Astrocyte (in vitro differentiated cells and primary cell): ENCODE results near the gene S100B. TPM values are rescaled to one million over a fixed set of nuclear protein-coding genes. Genes with fewer than 3 reads are reported as not detected.

ENCODE experiments used
- DNase-seq: peaks from one replicate; pipeline ENCODE4 v3.0.0-alpha.2; 2010; ENCODE audit warnings: low read depth
- FAIRE-seq: peaks from 2 replicates; lab custom pipeline; 2011; peaks lifted over from hg19 to GRCh38; lab: Jason Lieb, UNC
- H2AFZ ChIP-seq: 2 replicates; pipeline ENCODE4 v1.6.0; 2012; ENCODE audit warnings: low read depth, low read length, inconsistent platforms
- H3K27ac ChIP-seq: 2 replicates; pipeline ENCODE4 v1.5.1; 2011; ENCODE audit warnings: low read depth, low read length, inconsistent platforms
- H3K27me3 ChIP-seq: 2 replicates; pipeline ENCODE4 v1.6.0; 2011; ENCODE audit warnings: low read length, inconsistent platforms; ENCODE audit not compliant: insufficient read depth
- H3K36me3 ChIP-seq: 2 replicates; pipeline ENCODE4 v1.5.1; 2011; ENCODE audit warnings: low read length, inconsistent platforms; ENCODE audit not compliant: insufficient read depth
- H3K4me1 ChIP-seq: 2 replicates; pipeline ENCODE4 v1.5.1; 2011; ENCODE audit warnings: low read length, inconsistent platforms; ENCODE audit not compliant: insufficient read depth
- H3K4me2 ChIP-seq: 2 replicates; pipeline ENCODE4 v1.6.0; 2012; ENCODE audit warnings: low read length, inconsistent platforms
- H3K4me3 ChIP-seq: 2 replicates; pipeline ENCODE4 v1.5.1; 2011; ENCODE audit warnings: low read depth, mild to moderate bottlenecking, low read length, inconsistent platforms; ENCODE audit not compliant: insufficient read depth
- H3K79me2 ChIP-seq: 2 replicates; pipeline ENCODE4 v1.6.0; 2012; ENCODE audit warnings: mild to moderate bottlenecking, low read length, inconsistent platforms; ENCODE audit not compliant: insufficient read depth
- H3K9ac ChIP-seq: 2 replicates; pipeline ENCODE4 v1.6.0; 2012; ENCODE audit warnings: mild to moderate bottlenecking, low read length, inconsistent platforms
- H3K9me3 ChIP-seq: 2 replicates; pipeline ENCODE4 v1.5.1; 2012; ENCODE audit warnings: low read depth, mild to moderate bottlenecking, low read length, inconsistent platforms; ENCODE audit not compliant: insufficient read depth
- H4K20me1 ChIP-seq: 2 replicates; pipeline ENCODE4 v1.6.0; 2012; ENCODE audit warnings: low read length, inconsistent platforms; ENCODE audit not compliant: insufficient read depth
- H3K27ac Mint-ChIP-seq: one replicate; pipeline ENCODE4 v1.8.0; 2021; ENCODE audit warnings: mild to moderate bottlenecking, mixed read lengths; ENCODE audit not compliant: unreplicated experiment
- H3K27me3 Mint-ChIP-seq: one replicate; pipeline ENCODE4 v1.8.0; 2021; ENCODE audit warnings: low read depth, mixed read lengths; ENCODE audit not compliant: unreplicated experiment
- H3K36me3 Mint-ChIP-seq: one replicate; pipeline ENCODE4 v1.8.0; 2021; ENCODE audit warnings: low read depth, mixed read lengths; ENCODE audit not compliant: unreplicated experiment
- H3K4me1 Mint-ChIP-seq: one replicate; pipeline ENCODE4 v1.8.0; 2021; ENCODE audit warnings: low read depth, mixed read lengths; ENCODE audit not compliant: unreplicated experiment
- H3K4me3 Mint-ChIP-seq: one replicate; pipeline ENCODE4 v1.8.0; 2021; ENCODE audit warnings: mild to moderate bottlenecking, moderate library complexity, mixed read lengths; ENCODE audit not compliant: unreplicated experiment
- H3K9me3 Mint-ChIP-seq: one replicate; pipeline ENCODE4 v1.8.0; 2021; ENCODE audit warnings: mild to moderate bottlenecking, mixed read lengths; ENCODE audit not compliant: unreplicated experiment
- CTCF ChIP-seq: IDR thresholded peaks from 2 replicates; pipeline ENCODE4 v1.5.1; 2011; ENCODE audit warnings: low read depth, mild to moderate bottlenecking, inconsistent platforms, low read length, moderate library complexity; ENCODE audit not compliant: insufficient read depth
- EZH2 ChIP-seq: IDR thresholded peaks from 2 replicates; pipeline ENCODE4 v1.6.1; 2012; ENCODE audit warnings: mild to moderate bottlenecking, low read length, inconsistent platforms; ENCODE audit not compliant: insufficient read depth
- total RNA-seq: library from RNA; stranded (reverse); gene quantifications from 2 replicates; pipeline ENCODE4 v1.2.1, GENCODE V29; 2021

S100B gene
- total RNA-seq, 1 donor from 2014 or later, result 2.0 TPM

- no peak overlapping the region for H3K4me3 ChIP-seq
- Mint-ChIP-seq H3K27ac (no peak overlapping the region), H3K27me3 (no peaks in the 10 kb centered on the region), H3K4me1 (no peaks in the 10 kb centered on the region), H3K9me3 (peaks cover 23% of the 10 kb centered on the region), H3K4me3 (no peak overlapping the region), H3K36me3 (peaks cover 6% of the 10 kb centered on the region)
- FAIRE-seq (no peak), DNase-seq (no peak)
- H3K9ac ChIP-seq, result no peak overlapping the region
- no peaks in the 10 kb centered on the region for H4K20me1 ChIP-seq
- H3K27me3 ChIP-seq, result peaks cover 2% of the 10 kb centered on the region
- H3K4me2 ChIP-seq, result no peak overlapping the region
- no peak overlapping the region for H2AFZ ChIP-seq
- H3K36me3 ChIP-seq, result no peaks in the 10 kb centered on the region
- H3K27ac ChIP-seq, result no peak overlapping the region
- H3K9me3 ChIP-seq, result peaks cover 10% of the 10 kb centered on the region
- no peaks in the 10 kb centered on the region for H3K79me2 ChIP-seq
- no peaks in the 10 kb centered on the region for H3K4me1 ChIP-seq
- TF ChIP-seq EZH2, result no peak
- no peak for TF ChIP-seq CTCF
Observed at GRCh38 chr21:46627726-46628125, 22.8 kb upstream of the S100B start.

- H3K36me3 ChIP-seq, result no peaks in the 10 kb centered on the region
- H3K9ac ChIP-seq, result no peak overlapping the region
- no peaks in the 10 kb centered on the region for H3K27me3 Mint-ChIP-seq
- H3K27ac ChIP-seq, result no peak overlapping the region
- no peaks in the 10 kb centered on the region for H3K4me1 ChIP-seq
- no peak overlapping the region for H3K4me3 ChIP-seq
- no peak for DNase-seq
- no peak overlapping the region for H2AFZ ChIP-seq
- no peak overlapping the region for H3K4me3 Mint-ChIP-seq
- peaks cover 10% of the 10 kb centered on the region for H3K9me3 ChIP-seq
- H3K79me2 ChIP-seq, result no peaks in the 10 kb centered on the region
- no peaks in the 10 kb centered on the region for H4K20me1 ChIP-seq
- no peak overlapping the region for H3K4me2 ChIP-seq
- no peaks in the 10 kb centered on the region for H3K4me1 Mint-ChIP-seq
- TF ChIP-seq EZH2 (no peak), CTCF (no peak)
- no peak for FAIRE-seq
- peaks cover 23% of the 10 kb centered on the region for H3K9me3 Mint-ChIP-seq
- H3K27ac Mint-ChIP-seq, result no peak overlapping the region
- peaks cover 6% of the 10 kb centered on the region for H3K36me3 Mint-ChIP-seq
- H3K27me3 ChIP-seq, result peaks cover 2% of the 10 kb centered on the region
Observed at GRCh38 chr21:46626975-46627501, 22.2 kb upstream of the S100B start.

- no peak for TF ChIP-seq CTCF
- TF ChIP-seq EZH2, result no peak
- Histone ChIP-seq H3K4me2 (no peak overlapping the region), H3K36me3 (no peaks in the 10 kb centered on the region), H3K79me2 (no peaks in the 10 kb centered on the region), H3K9ac (no peak overlapping the region), H4K20me1 (no peaks in the 10 kb centered on the region), H3K27ac (no peak overlapping the region), H3K9me3 (peaks cover 10% of the 10 kb centered on the region), H2AFZ (no peak overlapping the region), H3K4me1 (peaks cover 4% of the 10 kb centered on the region), H3K4me3 (no peak overlapping the region), H3K27me3 (peaks cover 2% of the 10 kb centered on the region)
- H3K27me3 Mint-ChIP-seq, result no peaks in the 10 kb centered on the region
- H3K9me3 Mint-ChIP-seq, result peaks cover 23% of the 10 kb centered on the region
- H3K4me1 Mint-ChIP-seq, result peaks cover 4% of the 10 kb centered on the region
- DNase-seq (no peak), FAIRE-seq (no peak)
- H3K36me3 Mint-ChIP-seq, result peaks cover 6% of the 10 kb centered on the region
- no peak overlapping the region for H3K4me3 Mint-ChIP-seq
- no peak overlapping the region for H3K27ac Mint-ChIP-seq
Observed at GRCh38 chr21:46626536-46626935, 21.7 kb upstream of the S100B start.
